Activated naive CD8-positive, alpha-beta T cell treated with anti-CD3 and anti-CD28 coated beads for 36 hours (primary cell): ENCODE data around the gene SLC35E1. TPM values are rescaled to one million over a fixed set of nuclear protein-coding genes. Genes with fewer than 3 reads are reported as not detected.
A peak's percentile ranks its signal among the peaks of the same experiment; 100 is the strongest.

Experiments used
- DNase-seq: peaks from one replicate; pipeline ENCODE4 v3.0.0; 2021
- H3K27ac Mint-ChIP-seq: one replicate; pipeline ENCODE4 v1.8.0; 2022; ENCODE audit warnings: mild to moderate bottlenecking, moderate library complexity, mixed read lengths
- H3K27me3 Mint-ChIP-seq: one replicate; pipeline ENCODE4 v1.8.0; 2022; ENCODE audit warnings: mild to moderate bottlenecking, mixed read lengths
- H3K36me3 Mint-ChIP-seq: one replicate; pipeline ENCODE4 v1.8.0; 2021; ENCODE audit warnings: mild to moderate bottlenecking, mixed read lengths
- H3K4me1 Mint-ChIP-seq: one replicate; pipeline ENCODE4 v1.8.0; 2021; ENCODE audit warnings: mixed read lengths
- H3K4me3 Mint-ChIP-seq: one replicate; pipeline ENCODE4 v1.8.0; 2022; ENCODE audit warnings: mild to moderate bottlenecking, moderate library complexity, mixed read lengths
- H3K9me3 Mint-ChIP-seq: one replicate; pipeline ENCODE4 v1.8.0; 2022; ENCODE audit warnings: mixed read lengths
- total RNA-seq, 2 experiments: library from RNA; stranded (reverse); gene quantifications; one replicate each; pipeline ENCODE4 v1.2.3, GENCODE V29; 2021

SLC35E1 gene
- total RNA-seq, 2 experiments from 2014 or later, result 46.7 TPM

GRCh38 chr19:16605115-16605514 is 32.9 kb upstream of the SLC35E1 start:
- Mint-ChIP-seq H3K4me1 (peaks cover 32% of the 10 kb centered on the region), H3K27ac (no peak overlapping the region), H3K27me3 (no peaks in the 10 kb centered on the region)

GRCh38 chr19:16604615-16605014 is 32.4 kb upstream of the SLC35E1 start:
- H3K9me3 Mint-ChIP-seq, result no peaks in the 10 kb centered on the region
- peaks cover 32% of the 10 kb centered on the region for H3K4me1 Mint-ChIP-seq
- H3K4me3 Mint-ChIP-seq, result no peak overlapping the region
- no peaks in the 10 kb centered on the region for H3K36me3 Mint-ChIP-seq
- no peak overlapping the region for H3K27ac Mint-ChIP-seq
- no peak for DNase-seq
- no peaks in the 10 kb centered on the region for H3K27me3 Mint-ChIP-seq

More at GRCh38 chr19:16605115-16605514, 32.9 kb upstream of the SLC35E1 start:
- no peak overlapping the region for H3K4me3 Mint-ChIP-seq
- H3K36me3 Mint-ChIP-seq, result no peaks in the 10 kb centered on the region
- no peaks in the 10 kb centered on the region for H3K9me3 Mint-ChIP-seq
- DNase-seq, result no peak

GRCh38 chr19:16603090-16603489 is 30.9 kb upstream of the SLC35E1 start:
- Mint-ChIP-seq H3K36me3 (no peaks in the 10 kb centered on the region), H3K27ac (no peak overlapping the region), H3K4me3 (no peak overlapping the region), H3K4me1 (peaks cover 30% of the 10 kb centered on the region), H3K27me3 (no peaks in the 10 kb centered on the region), H3K9me3 (no peaks in the 10 kb centered on the region)
- DNase-seq, result no peak

GRCh38 chr19:16601378-16602052 is 29.3 kb upstream of the SLC35E1 start:
- DNase-seq, result no peak
- Mint-ChIP-seq H3K4me3 (no peak overlapping the region), H3K27ac (no peak overlapping the region), H3K9me3 (no peaks in the 10 kb centered on the region), H3K27me3 (no peaks in the 10 kb centered on the region), H3K4me1 (peaks cover 32% of the 10 kb centered on the region), H3K36me3 (no peaks in the 10 kb centered on the region)

- Mint-ChIP-seq H3K27ac (no peak overlapping the region), H3K9me3 (no peaks in the 10 kb centered on the region), H3K27me3 (no peaks in the 10 kb centered on the region), H3K36me3 (no peaks in the 10 kb centered on the region), H3K4me1 (peaks cover 37% of the 10 kb centered on the region), H3K4me3 (no peak overlapping the region)
- no peak for DNase-seq
Measured at GRCh38 chr19:16600824-16601223, 28.6 kb upstream of the SLC35E1 start.

DNA sequence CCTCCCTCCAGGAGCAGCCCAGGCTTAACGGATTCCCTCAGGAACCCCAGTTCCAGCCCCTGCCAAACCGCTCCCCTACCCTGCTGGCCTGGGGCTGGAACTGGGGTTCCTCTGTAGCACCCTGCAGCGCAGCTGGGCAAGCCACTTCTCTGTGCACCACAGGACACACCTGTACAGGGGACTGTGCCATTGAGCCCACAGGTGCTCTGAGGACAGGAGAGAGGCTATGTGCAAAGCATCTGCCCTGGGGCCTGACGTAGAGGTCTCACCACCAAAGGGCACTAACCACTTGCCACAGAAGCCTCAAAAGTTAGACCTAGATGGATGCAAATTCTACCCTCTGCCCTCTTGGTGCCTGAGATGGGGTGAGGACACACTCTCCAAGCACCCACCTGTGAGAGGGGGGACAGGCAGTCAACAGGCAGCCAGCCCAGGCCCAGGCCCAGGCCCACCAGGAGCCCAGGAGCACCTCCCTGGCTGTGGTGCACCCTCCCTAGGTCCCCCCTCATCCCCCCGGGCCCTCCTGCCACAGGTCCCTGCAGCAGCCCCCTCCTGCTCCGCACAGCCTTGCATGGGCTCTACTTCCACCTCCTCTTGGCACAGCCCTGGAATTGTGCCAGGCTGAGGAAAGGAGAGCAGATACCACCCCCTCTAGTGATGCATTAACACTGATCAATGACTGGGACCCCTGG is 27.6 kb upstream of the SLC35E1 start:
- H3K4me3 Mint-ChIP-seq, result no peak overlapping the region
- H3K9me3 Mint-ChIP-seq, result no peaks in the 10 kb centered on the region
- H3K27me3 Mint-ChIP-seq, result no peaks in the 10 kb centered on the region
- no peaks in the 10 kb centered on the region for H3K36me3 Mint-ChIP-seq
- no peak overlapping the region for H3K27ac Mint-ChIP-seq
- H3K4me1 Mint-ChIP-seq, result peaks cover 39% of the 10 kb centered on the region
- DNase-seq, result no peak

- H3K27ac Mint-ChIP-seq, result no peak overlapping the region
- H3K4me3 Mint-ChIP-seq, result no peak overlapping the region
- H3K4me1 Mint-ChIP-seq, result peaks cover 42% of the 10 kb centered on the region
- no peak for DNase-seq
- H3K36me3 Mint-ChIP-seq, result no peaks in the 10 kb centered on the region
- no peaks in the 10 kb centered on the region for H3K9me3 Mint-ChIP-seq
- H3K27me3 Mint-ChIP-seq, result no peaks in the 10 kb centered on the region
Measured at GRCh38 chr19:16598848-16599247, 26.6 kb upstream of the SLC35E1 start.

- Mint-ChIP-seq H3K4me3 (no peak overlapping the region), H3K4me1 (peaks cover 57% of the 10 kb centered on the region), H3K9me3 (no peaks in the 10 kb centered on the region)
Measured at GRCh38 chr19:16596399-16596798, 24.2 kb upstream of the SLC35E1 start.

GRCh38 chr19:16595097-16595496 is 22.9 kb upstream of the SLC35E1 start:
- no peaks in the 10 kb centered on the region for H3K9me3 Mint-ChIP-seq
- DNase-seq, result no peak
- no peaks in the 10 kb centered on the region for H3K27me3 Mint-ChIP-seq
- peak overlapping the region; percentile 69 for H3K4me3 Mint-ChIP-seq
- peak overlapping the region; percentile 87 for H3K27ac Mint-ChIP-seq
- H3K4me1 Mint-ChIP-seq, result peaks cover 56% of the 10 kb centered on the region
- peaks cover 3% of the 10 kb centered on the region for H3K36me3 Mint-ChIP-seq

More at GRCh38 chr19:16596399-16596798, 24.2 kb upstream of the SLC35E1 start:
- no peak overlapping the region for H3K27ac Mint-ChIP-seq
- no peaks in the 10 kb centered on the region for H3K27me3 Mint-ChIP-seq
- H3K36me3 Mint-ChIP-seq, result peaks cover 3% of the 10 kb centered on the region
- no peak for DNase-seq

DNA sequence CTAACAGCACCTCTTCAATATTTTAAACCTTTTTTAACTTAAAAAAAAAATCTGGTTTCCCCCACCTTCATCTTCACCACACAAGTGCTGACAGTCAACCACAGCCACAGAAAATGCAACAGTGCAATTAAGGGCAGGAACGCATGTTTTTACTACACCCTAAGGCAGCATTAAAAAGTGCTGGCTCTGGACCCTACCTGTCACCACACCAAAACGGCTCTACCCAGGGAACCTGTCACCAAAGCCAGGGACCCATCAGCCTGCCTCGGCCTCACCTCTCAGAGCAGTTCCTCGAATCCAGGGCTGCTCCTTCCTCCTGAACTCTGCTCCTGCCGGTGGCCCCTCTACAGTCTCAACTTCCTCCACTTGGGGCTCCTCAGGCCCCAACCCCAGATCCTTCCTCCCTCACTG is 22.5 kb upstream of the SLC35E1 start:
- Mint-ChIP-seq H3K9me3 (no peaks in the 10 kb centered on the region), H3K27ac (peak overlapping the region; percentile 87), H3K27me3 (no peaks in the 10 kb centered on the region), H3K4me1 (peaks cover 60% of the 10 kb centered on the region), H3K4me3 (peak overlapping the region; percentile 69), H3K36me3 (peaks cover 3% of the 10 kb centered on the region)
- DNase-seq, result no peak

GRCh38 chr19:16594131-16594586 is 21.9 kb upstream of the SLC35E1 start:
- Mint-ChIP-seq H3K27me3 (no peaks in the 10 kb centered on the region), H3K9me3 (no peaks in the 10 kb centered on the region), H3K27ac (peak overlapping the region; percentile 87), H3K36me3 (peaks cover 3% of the 10 kb centered on the region), H3K4me3 (peak overlapping the region; percentile 69), H3K4me1 (peaks cover 66% of the 10 kb centered on the region)
- peak; percentile 46 for DNase-seq

DNA sequence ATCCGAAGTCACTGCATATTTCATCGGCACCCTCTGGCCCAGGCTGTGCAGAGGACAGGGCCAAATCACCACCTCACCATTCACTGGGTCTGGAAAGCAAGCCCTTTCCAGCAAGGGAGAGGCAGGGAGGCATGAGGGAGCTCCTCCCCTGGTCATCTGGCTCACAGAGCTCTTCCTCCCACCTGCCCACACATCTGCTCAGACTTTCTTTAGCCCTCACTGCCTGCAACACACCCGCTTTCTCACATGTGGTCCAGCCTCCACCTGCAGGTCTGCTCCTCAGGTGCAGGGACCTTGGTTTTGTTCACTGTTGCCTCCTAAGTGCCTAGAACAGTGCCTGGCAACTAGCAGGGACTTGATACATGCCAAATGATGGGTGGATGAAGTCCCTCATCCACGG is 21.0 kb upstream of the SLC35E1 start:
- no peaks in the 10 kb centered on the region for H3K9me3 Mint-ChIP-seq
- no peaks in the 10 kb centered on the region for H3K27me3 Mint-ChIP-seq
- H3K4me3 Mint-ChIP-seq, result no peak overlapping the region
- peaks cover 3% of the 10 kb centered on the region for H3K36me3 Mint-ChIP-seq
- H3K27ac Mint-ChIP-seq, result no peak overlapping the region
- H3K4me1 Mint-ChIP-seq, result peaks cover 71% of the 10 kb centered on the region
- no peak for DNase-seq

DNA sequence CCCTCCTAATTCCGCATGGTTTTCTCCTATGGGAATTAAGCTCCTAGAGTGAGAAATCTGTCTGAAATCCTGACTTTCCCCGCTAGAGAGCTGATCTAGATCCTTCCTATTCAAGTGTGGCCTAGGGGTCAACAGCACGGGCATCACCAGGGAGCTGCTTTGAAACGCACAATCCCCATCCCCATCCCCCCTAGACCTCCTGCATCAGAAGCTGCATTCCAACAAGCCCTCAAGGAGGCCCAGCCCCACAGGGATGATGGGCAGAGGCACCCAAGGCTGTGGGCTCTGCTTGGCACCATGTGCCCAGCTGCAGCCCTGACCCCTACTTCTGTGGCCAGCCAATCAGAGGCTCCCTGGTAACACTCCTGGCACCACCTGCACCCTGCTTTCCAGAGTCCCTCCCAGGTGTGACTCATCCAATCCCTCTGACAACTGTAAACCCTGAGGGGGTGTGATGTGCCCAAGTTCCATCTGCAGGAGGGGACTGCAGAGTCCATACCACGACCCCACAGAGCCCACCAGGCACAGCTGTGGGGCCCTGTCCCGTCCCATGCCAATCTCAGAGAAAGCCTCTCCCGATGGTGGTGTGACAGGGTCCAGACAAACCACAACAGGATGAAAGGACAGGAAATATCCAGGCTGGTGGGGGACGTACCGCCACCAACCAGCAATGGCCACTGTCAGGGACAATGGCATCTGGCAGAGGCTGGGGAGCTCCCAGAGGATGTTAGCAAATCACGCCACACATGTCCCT is 19.8 kb upstream of the SLC35E1 start:
- peaks cover 3% of the 10 kb centered on the region for H3K36me3 Mint-ChIP-seq
- no peak for DNase-seq
- H3K4me1 Mint-ChIP-seq, result peaks cover 75% of the 10 kb centered on the region
- H3K9me3 Mint-ChIP-seq, result no peaks in the 10 kb centered on the region
- H3K27me3 Mint-ChIP-seq, result no peaks in the 10 kb centered on the region
- no peak overlapping the region for H3K27ac Mint-ChIP-seq
- no peak overlapping the region for H3K4me3 Mint-ChIP-seq

- no peak overlapping the region for H3K27ac Mint-ChIP-seq
- no peak overlapping the region for H3K4me3 Mint-ChIP-seq
- no peaks in the 10 kb centered on the region for H3K9me3 Mint-ChIP-seq
- H3K27me3 Mint-ChIP-seq, result no peaks in the 10 kb centered on the region
- H3K4me1 Mint-ChIP-seq, result peaks cover 81% of the 10 kb centered on the region
- H3K36me3 Mint-ChIP-seq, result peaks cover 3% of the 10 kb centered on the region
- DNase-seq, result no peak
Measured at GRCh38 chr19:16590876-16591802, 18.9 kb upstream of the SLC35E1 start.
